Right lobe of liver (tissue), 4 donors: ENCODE measurements around the gene ENTPD8.

Experiments
- POLR2A ChIP-seq: fragments of 450-650 bp; IDR thresholded peaks from one replicate; pipeline ENCODE4 v1.6.1; 2017; ENCODE audit warnings: antibody characterized with exemption, mild to moderate bottlenecking
- TF ChIP-seq, protein P1 (sequence below), 4 donors: fragments of 200-600 bp in 3 of 4; fragments of 450-650 bp in 1 of 4; IDR thresholded peaks; one replicate each; pipeline versions ENCODE4 v1.5.1 to v1.8.0; 2016 to 2022; ENCODE audit warnings: antibody characterized with exemption in 4 of 4, mild to moderate bottlenecking in 2 of 4
- donor health status: DM: no; HTN: no; CAD: no.
- donor health status: DM: no; HTN: no; CAD: no.
- donor health status: DM: no; HTN: yes; CAD: no.

DNA sequence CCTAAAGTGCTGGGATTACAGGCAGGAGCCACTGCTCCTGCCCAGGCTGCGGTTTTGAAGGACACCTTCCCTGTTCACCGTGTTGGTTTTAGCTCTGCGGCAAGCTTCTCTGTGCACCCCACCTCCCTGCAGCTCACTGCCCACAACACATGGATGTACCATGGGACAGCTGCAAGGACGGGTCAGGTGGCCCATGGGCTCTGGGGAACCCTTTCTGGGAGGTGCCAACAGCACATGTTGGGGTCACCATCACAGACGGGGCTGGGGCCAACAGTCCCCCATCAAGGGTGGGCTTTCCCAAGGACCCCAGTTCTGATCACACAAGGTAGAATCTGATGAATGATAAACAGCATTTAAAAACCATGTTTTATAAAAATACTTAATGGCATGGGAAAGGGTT, 25.7 kb downstream of the ENTPD8 start:
- TF ChIP-seq POLR2A = no peak
- TF ChIP-seq, protein P1, sequence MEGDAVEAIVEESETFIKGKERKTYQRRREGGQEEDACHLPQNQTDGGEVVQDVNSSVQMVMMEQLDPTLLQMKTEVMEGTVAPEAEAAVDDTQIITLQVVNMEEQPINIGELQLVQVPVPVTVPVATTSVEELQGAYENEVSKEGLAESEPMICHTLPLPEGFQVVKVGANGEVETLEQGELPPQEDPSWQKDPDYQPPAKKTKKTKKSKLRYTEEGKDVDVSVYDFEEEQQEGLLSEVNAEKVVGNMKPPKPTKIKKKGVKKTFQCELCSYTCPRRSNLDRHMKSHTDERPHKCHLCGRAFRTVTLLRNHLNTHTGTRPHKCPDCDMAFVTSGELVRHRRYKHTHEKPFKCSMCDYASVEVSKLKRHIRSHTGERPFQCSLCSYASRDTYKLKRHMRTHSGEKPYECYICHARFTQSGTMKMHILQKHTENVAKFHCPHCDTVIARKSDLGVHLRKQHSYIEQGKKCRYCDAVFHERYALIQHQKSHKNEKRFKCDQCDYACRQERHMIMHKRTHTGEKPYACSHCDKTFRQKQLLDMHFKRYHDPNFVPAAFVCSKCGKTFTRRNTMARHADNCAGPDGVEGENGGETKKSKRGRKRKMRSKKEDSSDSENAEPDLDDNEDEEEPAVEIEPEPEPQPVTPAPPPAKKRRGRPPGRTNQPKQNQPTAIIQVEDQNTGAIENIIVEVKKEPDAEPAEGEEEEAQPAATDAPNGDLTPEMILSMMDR (IDR thresholded peaks at IDR 0.05) = no peak
